ENCODE measurements around the gene THAP3. TPM values are rescaled to one million over a fixed set of nuclear protein-coding genes. Genes with fewer than 3 reads are reported as not detected.

Gene THAP3
- total RNA-seq, 4 donors from 2014 or later, result 35.0 to 39.8 (median 37.1) TPM

- Histone ChIP-seq H3K4me1 (peaks cover 0 to 7% (median 0%) of the 10 kb centered on the region in 4 donors), H3K27me3 (no peaks in the 10 kb centered on the region), H3K9me3 (no peaks in the 10 kb centered on the region), H3K27ac (no peak overlapping the region), H3K36me3 (peaks cover 0 to 75% (median 9%) of the 10 kb centered on the region in 3 donors), H3K4me3 (no peak overlapping the region)
- no peak for DNase-seq (ENCODE audit: low spot score in 2 of 2)
- WGBS, 2 donors, result 89 to 94% methylated on average over 7 of the region's 7 CpGs
- no peak for TF ChIP-seq POLR2A (IDR thresholded peaks at IDR 0.05)
- TF ChIP-seq, protein P1, sequence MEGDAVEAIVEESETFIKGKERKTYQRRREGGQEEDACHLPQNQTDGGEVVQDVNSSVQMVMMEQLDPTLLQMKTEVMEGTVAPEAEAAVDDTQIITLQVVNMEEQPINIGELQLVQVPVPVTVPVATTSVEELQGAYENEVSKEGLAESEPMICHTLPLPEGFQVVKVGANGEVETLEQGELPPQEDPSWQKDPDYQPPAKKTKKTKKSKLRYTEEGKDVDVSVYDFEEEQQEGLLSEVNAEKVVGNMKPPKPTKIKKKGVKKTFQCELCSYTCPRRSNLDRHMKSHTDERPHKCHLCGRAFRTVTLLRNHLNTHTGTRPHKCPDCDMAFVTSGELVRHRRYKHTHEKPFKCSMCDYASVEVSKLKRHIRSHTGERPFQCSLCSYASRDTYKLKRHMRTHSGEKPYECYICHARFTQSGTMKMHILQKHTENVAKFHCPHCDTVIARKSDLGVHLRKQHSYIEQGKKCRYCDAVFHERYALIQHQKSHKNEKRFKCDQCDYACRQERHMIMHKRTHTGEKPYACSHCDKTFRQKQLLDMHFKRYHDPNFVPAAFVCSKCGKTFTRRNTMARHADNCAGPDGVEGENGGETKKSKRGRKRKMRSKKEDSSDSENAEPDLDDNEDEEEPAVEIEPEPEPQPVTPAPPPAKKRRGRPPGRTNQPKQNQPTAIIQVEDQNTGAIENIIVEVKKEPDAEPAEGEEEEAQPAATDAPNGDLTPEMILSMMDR (IDR thresholded peaks at IDR 0.05), result no peak
- no peak for TF ChIP-seq EP300 (IDR thresholded peaks at IDR 0.05)
Measured at GRCh38 chr1:6645018-6645417, 20.4 kb downstream of the THAP3 start.

DNA sequence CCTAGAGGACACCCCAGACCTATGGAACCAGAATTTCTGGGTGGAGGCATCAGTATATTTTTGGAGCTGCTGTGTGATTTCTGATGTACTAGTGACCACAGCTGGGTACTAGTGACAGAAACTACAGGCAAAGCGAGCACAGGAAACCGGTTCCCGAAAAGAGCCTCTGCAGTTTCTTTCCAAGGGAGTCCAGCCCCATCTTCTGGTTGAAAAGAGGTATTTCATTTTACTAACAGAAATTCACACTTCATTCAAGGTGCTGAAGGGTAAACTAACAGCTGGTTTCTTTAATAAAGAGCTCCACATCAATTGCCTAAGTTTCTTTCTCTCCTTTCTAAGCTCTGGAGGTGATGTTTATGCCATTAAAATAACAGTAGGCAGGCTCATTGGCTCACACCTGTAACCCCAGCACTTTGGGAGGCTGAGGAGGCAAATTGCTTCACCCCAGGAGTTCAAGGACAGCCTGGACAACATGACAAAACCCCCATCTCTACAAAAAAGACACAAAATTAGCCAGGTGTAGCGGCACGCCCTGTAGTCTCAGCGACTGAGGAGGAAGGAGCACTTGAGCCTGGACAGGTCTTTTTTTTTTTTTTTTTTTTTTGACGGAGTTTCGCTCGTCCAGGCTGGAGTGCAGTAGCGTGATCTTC lies 22.0 kb downstream of the THAP3 start:
- Histone ChIP-seq H3K4me1 (peaks cover 0 to 7% (median 0%) of the 10 kb centered on the region in 4 donors), H3K27ac (no peak overlapping the region), H3K36me3 (peaks cover 0 to 76% (median 9%) of the 10 kb centered on the region in 3 donors), H3K27me3 (no peaks in the 10 kb centered on the region), H3K4me3 (no peak overlapping the region), H3K9me3 (no peaks in the 10 kb centered on the region)
- WGBS, 2 donors, result 58% methylated on average over 10 of the region's 10 CpGs
- TF ChIP-seq, protein P1 (IDR thresholded peaks at IDR 0.05), result peak; percentile 41 to 72 (median 54)
- TF ChIP-seq POLR2A (IDR thresholded peaks at IDR 0.05), result no peak
- DNase-seq (ENCODE audit: low spot score in 2 of 2), result no peak

- no peak overlapping the region for H3K4me3 ChIP-seq
- no peak overlapping the region for H3K27ac ChIP-seq
- H3K27me3 ChIP-seq, result no peaks in the 10 kb centered on the region
- TF ChIP-seq, protein P1 (IDR thresholded peaks at IDR 0.05), result no peak
- TF ChIP-seq EP300 (IDR thresholded peaks at IDR 0.05), result no peak
- no peak for TF ChIP-seq POLR2A (IDR thresholded peaks at IDR 0.05)
- H3K4me1 ChIP-seq, result peaks cover 0 to 7% (median 0%) of the 10 kb centered on the region in 4 donors
- WGBS, 2 donors, result 86 to 89% methylated on average over 6 of the region's 6 CpGs
- no peaks in the 10 kb centered on the region for H3K9me3 ChIP-seq
- no peak for DNase-seq (ENCODE audit: low spot score in 2 of 2)
- peaks cover 0 to 76% (median 16%) of the 10 kb centered on the region in 3 donors for H3K36me3 ChIP-seq
Measured at GRCh38 chr1:6648556-6648955, 23.9 kb downstream of the THAP3 start.

GRCh38 chr1:6651909-6652308 lies 27.2 kb downstream of the THAP3 start:
- H3K36me3 ChIP-seq, result peaks cover 0 to 67% (median 7%) of the 10 kb centered on the region in 3 donors
- WGBS, 2 donors, result 87 to 91% methylated on average over 16 to 17 of the region's 17 CpGs

GRCh38 chr1:6652986-6653385 lies 28.3 kb downstream of the THAP3 start:
- Histone ChIP-seq H3K4me1 (no peaks in the 10 kb centered on the region), H3K4me3 (no peak overlapping the region), H3K27ac (no peak overlapping the region), H3K27me3 (no peaks in the 10 kb centered on the region), H3K36me3 (peaks cover 0 to 73% (median 7%) of the 10 kb centered on the region in 3 donors), H3K9me3 (no peaks in the 10 kb centered on the region)
- no peak for DNase-seq (ENCODE audit: low spot score in 2 of 2)
- 74 to 76% methylated on average over 6 of the region's 6 CpGs for WGBS, 2 donors
- TF ChIP-seq EP300 (IDR thresholded peaks at IDR 0.05) (no peak), POLR2A (IDR thresholded peaks at IDR 0.05) (no peak)
- TF ChIP-seq, protein P1 (IDR thresholded peaks at IDR 0.05), result no peak

More at GRCh38 chr1:6651909-6652308, 27.2 kb downstream of the THAP3 start:
- H3K27me3 ChIP-seq, result no peaks in the 10 kb centered on the region
- TF ChIP-seq POLR2A (IDR thresholded peaks at IDR 0.05), result no peak
- TF ChIP-seq, protein P1 (IDR thresholded peaks at IDR 0.05), result no peak
- H3K4me3 ChIP-seq, result no peak overlapping the region
- H3K27ac ChIP-seq, result no peak overlapping the region
- H3K9me3 ChIP-seq, result no peaks in the 10 kb centered on the region
- no peak for DNase-seq (ENCODE audit: low spot score in 2 of 2)
- no peaks in the 10 kb centered on the region for H3K4me1 ChIP-seq

Measured in tibial nerve (tissue), 4 donors.